ENCODE measurements around the gene GAP43.

GRCh38 chr3:115655761-115656282 is 32.5 kb downstream of the GAP43 start:
- TF ChIP-seq CTCF (IDR thresholded peaks at IDR 0.05; ENCODE audit: insufficient read depth, low read length, poor library complexity, severe bottlenecking) (no peak), EZH2phosphoT487 (conservative IDR thresholded peaks at IDR 0.05; ENCODE audit: low read length) (no peak)
